Measurements from ENCODE around the gene SHB. TPM values are rescaled to one million over a fixed set of nuclear protein-coding genes. Genes with fewer than 3 reads are reported as not detected.

The SHB gene
- total RNA-seq, 8 experiments from 2014 or later = 2.8 to 12.8 (median 8.7) TPM

GRCh38 chr9:37992924-37993349 lies 76.1 kb downstream of the SHB start:
- no peak for ATAC-seq (replicated peaks in 6 of 8)
- in situ Hi-C loops (cut with MboI; ENCODE audit: low pct_unique_long_range_greater_than_20kb in 2 of 9, low sequenced_read_pairs in 9 of 9, unreplicated experiment in 9 of 9) = no loop called here
- Histone ChIP-seq H3K4me3 (no peak overlapping the region), H3K4me1 (replicated peaks in 1 of 2) (peaks cover 34 to 38% of the 10 kb centered on the region in 2 donors), H3K27ac (no peak overlapping the region)
- WGBS, 10 experiments = 75 to 92% (median 84%) methylated on average over 5 to 8 of the region's 8 CpGs; no CpG with 5 or more reads in 1 of the 10 experiments

GRCh38 chr9:37990404-37991015 lies 78.5 kb downstream of the SHB start:
- in situ Hi-C loops (cut with MboI; ENCODE audit: low pct_unique_long_range_greater_than_20kb in 2 of 9, low sequenced_read_pairs in 9 of 9, unreplicated experiment in 9 of 9) = no loop called here
- H3K4me1 ChIP-seq (replicated peaks in 1 of 2) = peaks cover 18 to 26% of the 10 kb centered on the region in 2 donors
- 0 to 96% (median 84%) methylated on average over 1 to 5 of the region's 5 CpGs; no CpG with 5 or more reads in 1 of the 10 experiments for WGBS, 10 experiments
- peak in 1 of 8 experiments; percentile 60 for ATAC-seq (replicated peaks in 6 of 8)
- H3K27ac ChIP-seq = no peak overlapping the region
- H3K4me3 ChIP-seq = no peak overlapping the region

GRCh38 chr9:37989701-37990100 lies 79.3 kb downstream of the SHB start:
- in situ Hi-C loops (cut with MboI; ENCODE audit: low pct_unique_long_range_greater_than_20kb in 2 of 9, low sequenced_read_pairs in 9 of 9, unreplicated experiment in 9 of 9) = no loop called here
- ATAC-seq (replicated peaks in 6 of 8) = no peak
- Histone ChIP-seq H3K27ac (no peak overlapping the region), H3K4me3 (no peak overlapping the region), H3K4me1 (replicated peaks in 1 of 2) (peaks cover 18 to 26% of the 10 kb centered on the region in 2 donors)
- WGBS, 10 experiments = 60 to 100% (median 82%) methylated on average over 2 to 5 of the region's 5 CpGs; no CpG with 5 or more reads in 3 of the 10 experiments

GRCh38 chr9:37988602-37989001 lies 80.4 kb downstream of the SHB start:
- H3K4me1 ChIP-seq (replicated peaks in 1 of 2) = peaks cover 12 to 25% of the 10 kb centered on the region in 2 donors
- in situ Hi-C loops (cut with MboI; ENCODE audit: low pct_unique_long_range_greater_than_20kb in 2 of 9, low sequenced_read_pairs in 9 of 9, unreplicated experiment in 9 of 9) = no loop called here
- H3K4me3 ChIP-seq = no peak overlapping the region
- no peak for ATAC-seq (replicated peaks in 6 of 8)
- 43 to 95% (median 84%) methylated on average over 1 to 2 of the region's 2 CpGs; no CpG with 5 or more reads in 2 of the 10 experiments for WGBS, 10 experiments
- no peak overlapping the region for H3K27ac ChIP-seq

GRCh38 chr9:37988041-37988440 lies 81.0 kb downstream of the SHB start:
- Histone ChIP-seq H3K27ac (no peak overlapping the region), H3K4me1 (replicated peaks in 1 of 2) (peaks cover 12 to 25% of the 10 kb centered on the region in 2 donors), H3K4me3 (no peak overlapping the region)
- ATAC-seq (replicated peaks in 6 of 8) = no peak
- in situ Hi-C loops (cut with MboI; ENCODE audit: low pct_unique_long_range_greater_than_20kb in 2 of 9, low sequenced_read_pairs in 9 of 9, unreplicated experiment in 9 of 9) = no loop called here
- WGBS, 10 experiments = 78 to 100% (median 83%) methylated on average over 2 to 4 of the region's 5 CpGs; no CpG with 5 or more reads in 7 of the 10 experiments

- WGBS, 10 experiments = 80 to 100% (median 93%) methylated on average over 1 to 3 of the region's 7 CpGs; no CpG with 5 or more reads in 5 of the 10 experiments
- Histone ChIP-seq H3K4me1 (replicated peaks in 1 of 2) (peaks cover 12 to 25% of the 10 kb centered on the region in 2 donors), H3K27ac (peak overlapping the region in 1 of 2 donors; percentile 18), H3K4me3 (no peak overlapping the region)
- in situ Hi-C loops (cut with MboI; ENCODE audit: low pct_unique_long_range_greater_than_20kb in 2 of 9, low sequenced_read_pairs in 9 of 9, unreplicated experiment in 9 of 9) = no loop called here
- no peak for ATAC-seq (replicated peaks in 6 of 8)
Measured at GRCh38 chr9:37987467-37987981, 81.5 kb downstream of the SHB start.

- no peak for ATAC-seq (replicated peaks in 6 of 8)
- H3K4me1 ChIP-seq (replicated peaks in 1 of 2) = peaks cover 12 to 25% of the 10 kb centered on the region in 2 donors
- no peak overlapping the region for H3K4me3 ChIP-seq
- H3K27ac ChIP-seq = no peak overlapping the region
- WGBS, 10 experiments = 82% methylated on average over 2 of the region's 15 CpGs; no CpG with 5 or more reads in 9 of the 10 experiments
- in situ Hi-C loops (cut with MboI; ENCODE audit: low pct_unique_long_range_greater_than_20kb in 2 of 9, low sequenced_read_pairs in 9 of 9, unreplicated experiment in 9 of 9) = no loop called here
Measured at GRCh38 chr9:37986771-37987258, 82.2 kb downstream of the SHB start.

GRCh38 chr9:37986001-37986400 lies 83.0 kb downstream of the SHB start:
- no peak for ATAC-seq (replicated peaks in 6 of 8)
- WGBS, 10 experiments = 73 to 100% methylated on average over 2 to 3 of the region's 4 CpGs; no CpG with 5 or more reads in 8 of the 10 experiments
- in situ Hi-C loops (cut with MboI; ENCODE audit: low pct_unique_long_range_greater_than_20kb in 2 of 9, low sequenced_read_pairs in 9 of 9, unreplicated experiment in 9 of 9) = no loop called here
- Histone ChIP-seq H3K27ac (peak overlapping the region in 1 of 2 donors; percentile 11), H3K4me1 (replicated peaks in 1 of 2) (peaks cover 12 to 25% of the 10 kb centered on the region in 2 donors), H3K4me3 (no peak overlapping the region)

GRCh38 chr9:37984672-37985611 lies 84.1 kb downstream of the SHB start:
- no peak overlapping the region for H3K4me3 ChIP-seq
- 4 to 70% (median 51%) methylated on average over 1 to 10 of the region's 26 CpGs; no CpG with 5 or more reads in 3 of the 10 experiments for WGBS, 10 experiments
- H3K27ac ChIP-seq = peak overlapping the region; percentile 11 to 59
- H3K4me1 ChIP-seq (replicated peaks in 1 of 2) = peaks cover 12 to 25% of the 10 kb centered on the region in 2 donors
- ATAC-seq (replicated peaks in 6 of 8) = peak; percentile 43 to 96 (median 93)
- in situ Hi-C loops (cut with MboI; ENCODE audit: low pct_unique_long_range_greater_than_20kb in 2 of 9, low sequenced_read_pairs in 9 of 9, unreplicated experiment in 9 of 9) = no loop called here

GRCh38 chr9:37984278-37984671 lies 84.8 kb downstream of the SHB start:
- 71 to 100% (median 86%) methylated on average over 1 to 4 of the region's 5 CpGs; no CpG with 5 or more reads in 3 of the 10 experiments for WGBS, 10 experiments
- peaks cover 14 to 25% of the 10 kb centered on the region in 2 donors for H3K4me1 ChIP-seq (replicated peaks in 1 of 2)
- in situ Hi-C loops (cut with MboI; ENCODE audit: low pct_unique_long_range_greater_than_20kb in 2 of 9, low sequenced_read_pairs in 9 of 9, unreplicated experiment in 9 of 9) = no loop called here
- H3K27ac ChIP-seq = no peak overlapping the region
- ATAC-seq (replicated peaks in 6 of 8) = no peak
- no peak overlapping the region for H3K4me3 ChIP-seq

GRCh38 chr9:37983381-37984067 lies 85.5 kb downstream of the SHB start:
- Histone ChIP-seq H3K4me1 (replicated peaks in 1 of 2) (peaks cover 21 to 25% of the 10 kb centered on the region in 2 donors), H3K27ac (no peak overlapping the region), H3K4me3 (no peak overlapping the region)
- in situ Hi-C loops (cut with MboI; ENCODE audit: low pct_unique_long_range_greater_than_20kb in 2 of 9, low sequenced_read_pairs in 9 of 9, unreplicated experiment in 9 of 9) = no loop called here
- WGBS, 10 experiments = 60 to 100% (median 87%) methylated on average over 1 to 5 of the region's 12 CpGs; no CpG with 5 or more reads in 4 of the 10 experiments
- no peak for ATAC-seq (replicated peaks in 6 of 8)

- Histone ChIP-seq H3K4me3 (no peak overlapping the region), H3K4me1 (replicated peaks in 1 of 2) (peaks cover 11 to 29% of the 10 kb centered on the region in 2 donors), H3K27ac (no peak overlapping the region)
- in situ Hi-C loops (cut with MboI; ENCODE audit: low pct_unique_long_range_greater_than_20kb in 2 of 9, low sequenced_read_pairs in 9 of 9, unreplicated experiment in 9 of 9) = no loop called here
- ATAC-seq (replicated peaks in 6 of 8) = no peak
- 72 to 93% (median 88%) methylated on average over 3 to 5 of the region's 5 CpGs; no CpG with 5 or more reads in 2 of the 10 experiments for WGBS, 10 experiments
Measured at GRCh38 chr9:37979844-37980243, 89.2 kb downstream of the SHB start.
